GM19043 (cell line): ENCODE measurements around the gene KIAA1217.

Source experiments
- ATAC-seq: cut with Tn5 transposase; IDR thresholded peaks from one replicate; pipeline ENCODE4 v1.9.1; 2021; ENCODE audit warnings: low read depth; ENCODE audit not compliant: unreplicated experiment

Gene KIAA1217

DNA sequence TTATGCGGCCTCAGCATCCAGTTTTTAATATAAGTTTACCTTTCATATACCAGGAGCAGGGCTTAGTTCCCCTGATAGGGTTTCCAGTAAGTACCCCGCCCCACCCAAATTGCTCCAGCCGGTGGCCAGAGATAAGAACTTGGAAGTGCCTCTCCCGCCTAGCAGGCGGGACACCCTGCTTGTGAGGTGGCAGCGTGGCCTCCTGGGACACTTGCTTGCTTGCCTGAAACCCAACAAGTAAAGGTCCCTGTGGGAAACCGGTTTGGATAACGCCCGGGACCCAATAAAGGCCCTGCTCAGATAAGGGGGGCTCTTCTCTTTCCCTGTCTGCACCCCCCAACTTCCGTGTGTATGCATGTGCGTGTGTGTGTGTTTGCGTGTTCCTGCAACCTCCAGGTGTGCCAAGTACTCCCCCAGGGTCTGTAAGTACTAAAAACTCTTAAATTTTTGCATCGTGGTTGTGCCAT, 360.4 kb downstream of the KIAA1217 start:
- ATAC-seq, result no peak

DNA sequence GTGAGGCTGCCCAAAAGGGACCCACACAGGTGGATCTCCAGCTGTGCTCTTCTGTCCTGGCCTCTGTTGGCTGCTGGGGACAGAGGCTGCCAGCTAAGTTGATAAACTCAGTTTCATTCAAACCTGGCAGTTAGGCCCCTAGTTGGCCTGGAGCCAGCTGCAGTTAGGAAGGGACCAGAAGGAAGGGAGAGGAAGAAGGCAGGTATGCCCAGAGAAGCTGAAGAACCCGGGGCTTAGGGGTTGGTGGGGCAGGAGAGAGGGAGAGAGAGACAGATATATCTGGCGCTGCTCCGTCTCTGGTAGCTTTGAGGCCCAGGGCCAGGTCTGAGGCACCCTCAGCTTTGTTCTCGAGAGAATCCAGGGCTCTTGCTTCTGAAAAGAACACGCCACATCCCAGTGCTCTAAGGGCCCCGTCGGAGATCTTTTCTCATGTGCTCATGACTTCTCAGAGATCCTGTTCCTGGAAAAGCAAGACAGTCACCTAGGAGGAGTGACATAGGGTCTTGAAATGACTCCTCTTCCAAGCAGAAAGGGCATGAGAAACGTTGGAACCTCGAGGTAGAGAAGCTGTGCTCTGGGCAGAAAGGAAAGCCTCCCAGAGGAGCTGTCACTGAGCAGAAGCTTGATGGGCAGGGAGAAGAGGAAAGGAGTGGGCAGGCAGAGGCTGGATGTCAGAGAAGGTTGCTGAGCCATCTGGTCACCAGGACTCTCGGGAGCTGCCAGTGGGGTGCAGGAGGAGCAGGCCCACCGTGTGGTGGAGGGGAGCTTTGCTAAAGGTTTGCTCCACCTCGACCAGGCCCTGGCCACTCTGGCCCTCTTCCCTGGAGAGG, 361.1 kb downstream of the KIAA1217 start:
- no peak for ATAC-seq

DNA sequence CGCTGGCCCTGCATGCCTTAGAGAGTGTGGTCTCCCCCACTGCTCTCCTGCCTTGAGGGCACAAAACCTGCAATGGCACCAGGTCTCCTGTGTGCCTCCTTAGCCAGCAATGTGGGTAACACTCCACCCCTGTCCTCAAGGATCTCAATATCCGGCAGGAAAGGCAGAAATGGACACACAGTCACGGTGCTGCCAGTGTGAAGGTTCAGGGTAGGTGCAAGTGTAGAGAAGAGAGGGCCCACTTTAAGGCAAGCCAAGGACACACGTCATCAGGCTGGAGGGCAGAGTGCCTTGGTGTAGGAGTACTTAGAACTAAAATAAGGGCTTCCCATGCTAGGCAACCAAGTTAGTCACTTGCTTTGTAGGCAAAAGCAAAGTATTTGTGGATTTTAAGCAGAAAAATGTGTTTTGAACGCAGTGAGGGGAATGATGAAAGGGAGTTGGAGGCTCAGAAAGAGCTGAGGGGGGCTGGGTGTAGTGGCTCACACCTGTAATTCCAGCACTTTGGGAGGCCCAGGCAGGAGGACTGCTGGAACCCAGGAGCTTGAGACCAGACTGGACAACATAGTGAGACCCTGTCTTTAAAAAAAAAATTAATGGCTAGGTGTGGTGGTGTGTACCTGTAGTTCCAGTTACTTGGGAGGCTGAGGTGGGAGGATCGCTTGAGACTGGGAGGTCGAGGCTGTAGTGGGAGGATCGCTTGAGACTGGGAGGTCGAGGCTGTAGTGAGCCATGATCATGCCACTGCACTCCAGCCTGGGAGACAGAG, 361.9 kb downstream of the KIAA1217 start:
- ATAC-seq, result no peak

DNA sequence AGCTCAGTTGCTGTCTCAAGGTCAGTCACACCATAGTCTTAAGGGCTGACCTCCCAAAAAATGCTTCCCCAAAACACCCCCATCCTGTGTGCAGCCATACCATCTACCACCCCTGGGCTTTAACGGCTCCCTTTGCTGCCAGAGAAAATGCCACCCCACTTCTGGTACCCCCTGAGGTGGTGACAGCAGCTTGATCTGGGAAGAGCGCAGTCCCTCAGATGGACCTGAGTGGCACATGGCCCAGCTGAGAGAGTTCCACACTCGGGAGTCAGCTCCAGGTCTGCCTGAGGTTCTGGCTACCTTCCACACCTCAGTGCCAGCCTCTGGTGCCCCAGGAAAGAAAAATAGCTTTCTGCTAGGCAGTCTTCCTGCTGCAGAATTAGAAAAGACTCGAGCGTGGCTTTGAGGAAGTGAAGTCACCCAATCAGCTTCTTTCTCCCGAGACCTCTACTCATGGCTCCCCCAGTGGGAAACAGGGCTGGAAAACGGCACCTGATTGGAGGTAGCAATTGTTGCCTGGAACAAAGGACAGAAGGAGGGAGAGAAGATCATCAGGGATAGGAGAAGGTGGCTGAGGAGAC, 363.0 kb downstream of the KIAA1217 start:
- ATAC-seq, result no peak

DNA sequence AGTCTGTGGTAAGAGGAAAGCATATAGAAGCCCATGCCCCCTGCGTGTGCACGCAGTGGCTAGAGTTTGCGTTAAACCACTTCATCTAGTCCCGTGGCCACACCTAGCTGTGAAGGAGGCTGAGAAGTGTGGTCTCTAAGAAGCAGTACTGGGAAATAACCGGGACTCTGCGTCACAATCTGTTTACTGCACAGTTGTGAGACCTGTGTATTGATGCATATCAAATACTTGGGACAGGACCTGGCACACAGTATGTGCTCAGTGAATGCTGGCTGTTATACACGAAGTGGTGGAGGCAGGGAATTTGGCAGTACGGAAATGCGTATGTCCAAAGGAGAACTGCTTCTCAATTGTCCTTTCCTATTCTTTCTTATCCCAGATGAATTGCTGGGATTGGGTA, 365.2 kb downstream of the KIAA1217 start:
- ATAC-seq, result no peak

DNA sequence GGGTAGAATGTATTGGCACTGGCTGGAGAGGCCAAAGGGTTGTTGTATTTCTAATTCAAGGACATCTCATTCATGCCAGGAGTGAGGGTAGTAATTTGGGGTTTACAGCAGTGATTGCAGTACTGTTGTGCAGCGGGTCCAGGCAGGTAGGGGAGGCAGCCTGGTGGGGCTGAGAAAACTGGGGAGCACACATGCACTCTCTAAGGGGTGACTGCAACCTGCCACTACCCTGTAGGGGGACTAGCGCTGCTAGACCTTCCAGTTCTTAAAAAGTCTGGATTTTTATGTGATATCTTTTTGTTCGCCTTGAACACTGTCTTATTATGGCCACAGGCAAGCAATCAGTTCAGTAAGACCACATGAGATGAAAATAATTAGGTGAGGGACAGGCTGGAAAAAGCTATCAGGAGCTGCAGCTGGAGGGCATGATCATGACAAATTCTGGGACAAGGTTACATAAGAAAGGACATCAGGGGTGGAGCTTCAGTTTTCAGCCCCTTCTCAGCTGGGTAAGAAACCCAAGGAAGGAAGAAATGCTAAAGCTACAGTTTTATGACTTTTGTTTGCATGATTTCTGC, 365.7 kb downstream of the KIAA1217 start:
- no peak for ATAC-seq

DNA sequence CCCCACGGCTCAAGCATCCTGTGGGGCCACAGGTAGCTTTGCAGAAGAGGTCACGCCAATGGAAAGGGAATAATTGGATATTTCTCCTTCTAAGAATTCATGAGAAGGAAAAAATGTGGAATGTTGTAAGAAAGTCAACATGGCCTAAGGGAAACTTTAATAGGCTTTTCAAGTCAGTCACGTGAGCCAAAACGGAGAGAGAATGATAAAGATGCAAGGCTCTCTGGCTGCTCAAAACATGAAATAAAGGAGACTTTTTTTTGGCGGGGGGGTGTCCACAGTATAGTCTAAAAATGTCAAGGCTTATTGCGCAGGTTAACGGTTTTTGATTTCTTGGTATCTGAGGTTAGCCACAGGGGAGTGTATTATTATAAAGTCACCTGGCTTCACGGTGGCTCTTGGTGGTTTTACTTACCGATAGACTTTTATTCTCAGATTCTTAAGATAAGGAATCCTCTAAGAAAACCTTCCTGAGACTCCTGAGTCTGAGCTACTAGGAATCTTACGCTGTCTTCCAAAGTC, 366.6 kb downstream of the KIAA1217 start:
- no peak for ATAC-seq

DNA sequence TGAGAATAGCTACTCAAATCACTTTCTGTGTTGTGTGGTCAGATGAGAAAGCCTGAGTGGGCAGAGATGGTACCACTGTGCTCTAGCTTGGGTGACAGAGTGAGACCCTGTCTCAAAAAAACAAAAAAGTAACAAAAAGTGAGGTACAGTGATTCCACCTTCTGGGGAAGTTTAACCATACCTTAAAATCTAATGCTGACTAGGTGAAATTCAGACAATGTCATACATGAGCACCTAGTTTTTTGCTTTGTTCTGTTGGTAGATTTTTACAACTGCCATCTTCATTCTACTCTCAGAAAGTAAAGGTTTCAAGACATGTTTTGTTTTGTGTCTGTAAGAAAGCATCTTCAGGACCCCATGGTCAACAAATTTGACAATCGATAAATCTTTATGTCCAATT, 370.5 kb downstream of the KIAA1217 start:
- no peak for ATAC-seq

DNA sequence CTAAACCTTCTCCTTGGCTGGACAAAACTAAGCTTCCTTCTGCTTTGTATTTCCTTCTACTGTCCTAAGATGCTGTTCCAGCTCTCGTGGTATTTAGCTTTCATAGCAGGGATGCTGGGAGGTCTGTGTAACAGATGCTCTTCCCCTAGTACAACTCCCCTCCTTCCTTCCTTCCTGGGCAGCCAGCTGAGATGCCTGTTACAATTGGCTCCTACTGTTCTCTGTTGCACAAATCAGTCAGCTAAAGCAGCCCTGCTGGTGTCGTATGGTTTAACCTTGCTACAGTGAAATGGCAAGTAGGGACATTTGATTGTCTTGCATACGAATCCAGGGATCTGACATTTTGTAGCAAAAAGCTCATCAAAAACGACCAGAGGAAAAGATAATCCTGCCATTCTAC, 371.0 kb downstream of the KIAA1217 start:
- ATAC-seq, result no peak

DNA sequence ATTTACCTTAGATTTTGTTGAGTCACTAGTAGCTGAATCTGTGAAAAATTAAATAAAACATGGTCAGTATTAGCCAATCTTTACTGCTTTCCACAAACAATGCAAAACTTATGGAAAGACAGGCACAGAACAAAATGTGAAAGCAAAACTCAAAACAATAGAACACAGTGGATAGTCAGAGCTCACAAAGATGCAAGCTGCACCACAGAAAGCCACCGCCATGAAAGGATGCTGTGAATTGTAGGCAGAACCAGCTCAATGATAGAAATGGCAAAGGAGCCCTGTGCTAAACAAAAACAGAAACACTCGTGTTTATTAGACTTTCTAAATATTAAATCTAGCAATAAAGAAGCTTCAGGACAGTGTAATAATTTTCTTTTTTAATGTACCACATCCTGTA, 380.3 kb downstream of the KIAA1217 start:
- ATAC-seq, result no peak

DNA sequence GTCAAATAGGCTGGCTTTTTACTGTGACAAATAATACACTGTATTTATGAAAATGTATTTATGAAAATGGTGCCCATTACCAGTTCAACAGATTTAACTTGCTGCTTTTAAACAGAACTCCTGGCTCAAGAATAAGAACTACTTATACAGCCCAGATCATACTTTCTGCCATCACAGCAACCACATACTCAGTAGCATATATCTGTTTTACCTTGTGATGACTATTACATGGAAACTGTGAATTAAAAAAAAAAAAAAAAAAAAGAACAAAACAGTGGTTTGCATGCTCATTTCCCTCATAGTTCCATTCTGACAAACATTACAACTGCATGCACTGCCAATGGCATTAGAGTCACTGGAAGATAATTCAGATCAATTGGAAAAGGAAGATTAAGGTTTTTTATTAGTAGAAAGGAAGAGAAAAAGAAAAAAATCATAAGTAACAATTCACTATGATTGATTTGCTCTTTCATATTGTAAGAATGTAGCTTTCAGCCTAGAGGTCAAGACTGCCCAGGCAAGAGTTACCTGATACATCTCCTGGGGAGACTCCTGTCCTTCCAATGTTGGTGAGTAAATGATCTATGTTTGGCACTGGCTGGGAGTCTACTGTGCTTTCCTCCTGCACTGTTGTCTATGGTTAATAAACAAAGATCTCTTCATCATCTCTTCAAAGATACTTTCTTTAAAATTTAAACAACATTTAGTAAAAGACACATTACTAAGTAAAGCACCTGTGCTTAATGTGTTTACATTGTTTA, 381.9 kb downstream of the KIAA1217 start:
- ATAC-seq, result no peak

DNA sequence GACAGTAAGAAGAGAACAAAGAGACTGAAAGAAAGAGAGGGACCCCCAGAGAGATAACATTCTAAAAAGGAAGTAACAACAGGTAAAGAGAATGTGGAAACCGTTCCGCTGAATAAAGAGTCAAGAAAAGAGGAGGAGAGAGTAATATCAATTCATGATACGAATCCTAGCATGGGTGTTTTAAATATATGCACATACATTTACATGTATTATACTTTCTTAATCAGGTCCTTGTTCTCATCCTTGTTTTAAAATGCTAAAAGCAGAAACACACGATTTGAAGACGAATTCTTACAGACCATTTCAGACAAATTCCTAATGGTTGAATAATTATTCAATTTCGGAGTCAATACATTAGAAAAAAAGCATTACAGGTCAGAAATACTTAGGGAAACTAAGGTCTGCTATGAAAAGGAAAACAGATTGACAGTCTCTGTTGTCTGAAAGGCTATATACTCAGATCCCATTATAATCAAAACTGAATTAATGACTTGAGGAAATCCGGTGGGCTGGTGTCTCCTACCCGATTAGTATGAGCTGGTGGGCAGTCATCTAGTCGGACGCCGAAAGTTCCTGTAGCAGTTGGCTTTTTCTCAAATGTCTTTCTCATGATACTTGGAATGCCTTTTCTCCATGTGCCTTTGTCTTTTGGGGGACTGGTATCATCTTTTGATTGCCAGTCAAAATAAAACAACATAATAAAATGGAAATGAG, 387.4 kb downstream of the KIAA1217 start:
- ATAC-seq, result no peak

DNA sequence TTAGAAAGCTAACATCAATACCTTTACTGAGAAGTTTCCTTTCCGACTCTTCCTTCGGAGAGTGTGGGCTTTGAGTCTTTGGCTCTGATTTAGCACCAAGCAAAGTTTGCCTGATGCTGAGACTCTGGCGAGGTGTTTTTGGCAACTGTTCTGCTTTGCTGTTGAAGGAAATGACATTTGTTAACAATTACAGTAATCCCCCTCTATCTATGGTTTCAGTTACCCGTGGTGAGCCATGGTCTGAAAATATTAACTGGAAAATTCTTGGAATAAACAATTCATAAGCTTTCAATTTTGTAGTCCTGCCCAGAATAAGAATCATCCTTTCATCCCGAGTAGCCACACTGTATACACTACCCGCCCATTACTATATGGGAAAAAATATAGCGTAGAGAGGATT, 388.5 kb downstream of the KIAA1217 start:
- ATAC-seq, result no peak
